ENCODE measurements around the gene SNTN. TPM values are rescaled to one million over a fixed set of nuclear protein-coding genes. Genes with fewer than 3 reads are reported as not detected.
"Not testable (repeated sequence)": the region's sequence is repeated elsewhere in the genome, so short reads cannot be mapped to it uniquely, and the experiment has no call there.

SNTN gene
- total RNA-seq: not detected
- long read RNA-seq, donor 1: 0 reads
- long read RNA-seq, donor 2: 0 reads

DNA sequence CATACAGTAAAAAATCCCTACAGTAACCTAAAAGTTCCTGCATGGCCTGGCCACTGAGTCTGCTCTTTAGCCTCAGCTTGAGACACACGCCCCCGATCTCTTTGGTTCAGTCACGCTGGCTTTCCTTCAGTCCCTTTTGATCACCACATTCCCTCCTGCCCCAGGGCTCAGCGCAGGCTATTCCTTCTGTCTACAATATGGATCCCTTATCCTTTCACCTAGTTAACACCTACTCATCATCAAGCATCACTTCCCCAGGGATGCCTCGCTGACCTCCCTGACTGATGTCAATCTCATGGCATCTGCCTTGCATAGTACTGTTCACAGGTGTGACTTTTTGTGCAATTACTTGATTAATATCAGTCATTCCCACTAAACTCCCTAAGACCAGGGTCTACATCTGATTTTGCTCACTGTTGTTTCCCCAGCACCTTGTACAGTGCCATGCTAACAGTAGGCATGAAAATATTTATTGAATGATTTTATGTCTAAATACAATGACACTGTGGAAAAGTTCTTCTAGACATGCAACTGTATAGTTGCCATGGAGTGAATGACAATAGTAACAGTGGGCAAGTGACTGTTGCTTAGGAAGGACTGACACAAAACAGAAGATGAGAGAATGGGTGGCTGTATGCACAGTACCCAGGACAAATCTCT is at the start of gene SNTN:
Gene SNTN (plus strand): TSS at position 610 of the 660 bp plus-strand sequence. CDS start 13 bp downstream, at position 623.
- no peak for DNase-seq (ENCODE audit: low spot score)
- intact Hi-C loops (cut with DNase I): no loop called here

DNA sequence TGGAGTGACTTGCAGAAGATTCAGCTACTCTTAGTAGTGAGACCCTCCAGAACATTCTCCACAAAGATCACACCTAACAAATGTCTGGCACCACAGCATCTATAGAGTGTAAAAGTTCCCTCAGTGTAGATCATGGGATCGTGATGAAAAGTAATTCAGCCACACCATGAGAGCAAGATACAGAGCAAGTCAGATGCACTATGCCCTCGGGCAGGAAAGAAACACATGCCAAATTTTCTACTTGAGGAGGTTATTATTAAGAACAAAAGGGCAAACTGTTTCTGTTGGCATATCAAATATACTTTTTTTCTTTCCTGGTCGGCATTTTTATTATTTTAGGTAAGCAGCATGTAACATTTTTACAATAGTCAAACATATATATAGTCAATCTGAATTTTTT is 44.8 kb upstream of the SNTN start:
- DNase-seq (ENCODE audit: low spot score): no peak
- intact Hi-C loops (cut with DNase I): no loop called here

DNA sequence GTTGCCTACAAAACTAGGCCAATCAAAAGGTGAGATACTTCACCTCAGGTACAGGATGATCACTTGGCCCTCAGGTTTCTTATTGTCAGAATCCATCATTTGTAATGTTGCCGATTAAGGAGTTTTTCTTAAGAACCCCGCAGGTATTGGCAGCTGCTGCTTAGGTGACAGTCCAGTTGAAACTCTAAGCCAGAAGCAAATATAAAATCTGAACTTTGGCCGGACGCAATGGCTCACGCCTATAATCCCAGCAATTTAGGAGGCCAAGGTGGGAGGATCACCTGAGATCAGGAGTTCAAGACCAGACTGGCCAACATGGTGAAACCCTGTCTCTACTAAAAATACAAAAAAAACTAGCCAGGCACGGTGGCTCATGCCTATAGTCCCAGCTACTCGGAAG is 43.1 kb upstream of the SNTN start:
- intact Hi-C loops (cut with DNase I): no loop called here
- DNase-seq (ENCODE audit: low spot score): no peak

DNA sequence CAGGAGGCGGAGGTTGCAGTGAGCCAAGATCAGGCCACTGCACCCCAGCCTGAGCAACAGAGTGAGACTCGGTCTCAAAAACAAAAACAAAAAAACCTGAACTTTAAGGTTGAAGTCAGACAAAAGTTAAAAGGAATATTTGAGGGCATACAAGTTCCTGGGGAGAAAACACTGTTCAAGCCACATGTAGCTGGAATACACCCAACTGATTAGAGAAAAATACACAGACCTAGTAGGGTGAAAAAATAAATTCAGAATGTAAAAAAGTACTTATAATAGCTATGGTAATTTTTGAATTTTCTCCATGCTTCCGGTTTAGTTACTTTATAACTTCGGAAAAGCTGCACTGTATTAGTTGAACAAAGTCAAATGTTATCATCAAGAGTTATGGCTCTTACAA is 42.6 kb upstream of the SNTN start:
- no peak for DNase-seq (ENCODE audit: low spot score)
- intact Hi-C loops (cut with DNase I): no loop called here

DNA sequence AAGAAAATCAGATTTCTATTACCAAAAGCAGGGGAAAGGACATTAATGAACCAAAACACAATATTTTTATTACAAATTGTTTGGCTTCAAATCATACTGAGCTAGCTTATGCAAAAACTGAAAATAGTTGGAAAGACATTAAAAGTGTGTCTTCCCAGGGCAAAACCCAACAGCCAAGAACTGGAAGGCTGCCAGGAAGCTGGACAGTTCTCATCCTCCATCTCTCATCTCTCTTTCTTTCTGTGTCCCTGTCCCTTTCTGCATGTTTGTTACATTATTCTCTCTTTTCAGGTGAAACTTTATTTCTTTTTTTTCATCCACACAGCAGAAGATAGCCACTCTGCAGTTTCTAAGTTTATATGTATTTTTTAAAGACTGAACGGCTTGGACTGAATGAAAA is 41.1 kb upstream of the SNTN start:
- no peak for DNase-seq (ENCODE audit: low spot score)
- intact Hi-C loops (cut with DNase I): no loop called here

DNA sequence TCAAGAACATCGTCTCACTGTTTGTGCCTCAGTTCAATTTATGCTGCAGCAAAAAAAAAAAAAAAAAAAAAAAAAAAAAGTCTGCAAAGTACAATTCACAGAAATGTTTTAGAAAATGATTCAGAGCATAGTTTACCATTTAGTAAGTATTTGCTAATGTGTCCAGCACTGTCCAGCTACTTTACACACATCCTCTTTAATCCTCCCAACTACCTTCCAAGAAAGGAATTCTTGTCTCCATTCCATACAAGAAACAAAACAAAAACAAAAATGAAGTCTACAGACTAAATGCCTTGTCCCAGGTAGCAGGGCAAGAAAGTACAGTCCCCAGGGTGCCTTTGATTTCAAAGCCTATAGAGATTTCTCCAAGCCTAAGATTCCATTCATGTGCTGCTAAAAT is 38.9 kb upstream of the SNTN start:
- no peak for DNase-seq (ENCODE audit: low spot score)
- intact Hi-C loops (cut with DNase I): no loop called here

DNA sequence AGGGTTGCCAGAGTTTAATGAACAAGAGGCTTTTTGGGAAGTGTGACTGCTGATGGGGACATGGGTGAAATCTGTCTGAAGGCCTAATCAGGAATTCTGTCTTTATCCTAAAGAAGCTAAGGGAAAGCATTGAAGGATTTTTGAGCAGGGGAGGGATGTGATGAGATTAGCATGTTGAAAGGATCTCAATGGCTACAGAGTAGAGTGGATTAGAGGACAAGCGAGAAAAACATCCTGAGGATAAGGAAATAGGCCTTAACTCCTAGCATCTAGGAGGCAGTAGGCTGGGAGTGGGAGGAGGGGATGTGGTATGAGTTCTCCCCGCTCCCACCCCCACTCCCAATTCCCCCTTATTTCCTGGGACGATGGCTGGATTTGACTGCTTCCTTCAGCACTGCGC is 35.1 kb upstream of the SNTN start:
- DNase-seq (ENCODE audit: low spot score): no peak

DNA sequence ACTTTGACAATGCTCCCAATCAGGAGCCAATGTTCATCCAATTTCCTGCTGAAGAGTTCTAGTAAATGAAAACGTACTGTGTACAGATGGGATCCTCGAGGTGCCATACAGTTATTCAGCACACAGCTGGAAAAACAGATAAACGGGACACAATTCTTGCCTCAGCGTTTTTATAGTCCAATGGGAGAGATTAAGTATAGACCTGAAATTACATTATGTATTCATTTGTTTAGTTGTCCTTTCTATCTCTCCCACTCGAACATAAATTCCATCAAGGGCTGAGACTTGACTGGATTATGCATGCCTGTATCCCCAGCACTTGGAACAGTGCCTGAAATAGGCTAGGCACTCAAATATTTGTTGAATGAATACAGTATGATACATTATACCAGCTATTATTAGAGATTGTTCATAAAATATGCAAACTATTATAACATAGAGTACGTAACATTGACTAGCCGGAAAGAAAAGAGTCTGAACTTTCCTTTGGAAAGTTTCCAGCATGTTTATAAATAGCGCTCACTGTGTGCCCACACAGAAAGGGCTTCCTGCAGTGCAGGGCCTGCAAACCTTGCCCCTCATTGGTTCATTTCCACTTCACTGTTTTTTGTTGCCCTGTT is 27.4 kb upstream of the SNTN start:
- no peak for DNase-seq (ENCODE audit: low spot score)
- intact Hi-C loops (cut with DNase I): no loop called here

More for the DNA sequence above, 35.1 kb upstream of the SNTN start:
- intact Hi-C loops (cut with DNase I): no loop called here

DNA sequence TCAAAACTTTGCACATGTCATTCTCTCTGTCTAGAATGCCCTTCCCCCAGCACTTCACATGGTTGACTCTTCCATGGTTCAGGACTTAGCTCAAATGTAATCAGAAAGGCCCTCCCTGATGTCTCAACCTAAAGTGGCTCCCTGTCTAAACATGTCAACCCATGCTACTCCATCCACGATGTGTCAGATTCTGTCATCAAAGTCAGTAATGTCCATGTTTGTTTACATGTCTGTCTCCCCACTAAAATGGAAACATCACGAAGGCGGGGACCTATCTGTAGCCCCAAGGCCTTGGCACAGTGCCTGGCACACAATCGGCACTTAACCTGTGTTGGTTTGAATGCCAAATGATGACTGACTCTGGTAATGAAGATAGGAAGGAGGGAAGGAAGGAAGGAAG is 20.8 kb upstream of the SNTN start:
- DNase-seq (ENCODE audit: low spot score): no peak
- intact Hi-C loops (cut with DNase I): no loop called here

DNA sequence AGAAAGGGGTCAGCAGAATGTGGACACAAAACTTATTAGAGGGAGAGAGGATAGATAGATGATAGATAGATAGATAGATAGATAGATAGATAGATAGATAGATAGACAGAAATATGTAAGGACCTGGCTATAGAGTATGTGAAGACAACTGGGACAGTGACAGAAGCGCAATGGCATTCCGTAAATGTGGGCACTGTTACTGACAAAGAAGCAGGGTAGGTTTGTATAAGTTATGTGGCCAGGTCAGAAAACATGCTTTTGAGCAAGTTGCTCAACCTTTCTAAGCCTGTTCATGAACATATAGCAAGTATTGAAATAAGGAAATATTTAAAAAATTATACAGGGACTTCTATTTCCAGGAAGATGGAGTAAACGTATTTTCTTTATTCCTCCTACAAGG is 17.3 kb upstream of the SNTN start:
- DNase-seq (ENCODE audit: low spot score): no peak
- intact Hi-C loops (cut with DNase I): no loop called here

DNA sequence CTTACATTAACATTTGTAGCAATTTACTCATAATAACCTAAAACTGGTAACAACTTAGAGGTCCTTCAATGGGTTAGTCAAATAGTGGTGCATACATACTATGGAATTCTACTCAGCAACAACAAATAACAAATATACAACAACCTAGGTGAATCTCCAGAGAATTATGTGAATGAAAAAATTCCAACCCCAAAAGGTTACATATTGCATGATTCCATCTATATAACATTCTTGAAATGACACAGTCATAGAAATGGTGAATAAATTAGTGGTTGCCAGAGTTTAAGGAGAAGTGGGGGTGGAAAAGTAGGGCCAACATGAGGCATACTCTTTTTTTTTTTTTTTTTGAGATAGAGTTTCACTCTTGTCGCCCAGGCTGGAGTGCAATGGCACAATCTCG is 12.7 kb upstream of the SNTN start:
- intact Hi-C loops (cut with DNase I): no loop called here
- no peak for DNase-seq (ENCODE audit: low spot score)

DNA sequence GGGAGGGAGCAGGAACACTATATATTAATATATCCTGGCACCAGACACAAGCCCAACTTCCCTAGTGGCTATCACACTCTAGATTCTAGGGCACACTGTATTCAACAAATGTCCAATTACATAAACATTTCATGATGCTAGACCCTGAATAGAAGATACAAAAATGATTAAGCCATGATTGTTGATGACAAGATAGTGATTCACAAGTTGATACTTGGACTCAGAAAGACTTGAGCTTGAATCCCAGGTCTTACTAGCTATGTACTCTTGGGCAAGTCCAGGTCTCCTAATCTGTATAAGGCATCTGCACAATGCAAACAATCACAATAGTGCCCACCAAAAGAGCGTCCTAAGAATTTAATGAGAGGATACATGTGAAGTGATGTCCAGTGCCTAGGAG is 10.0 kb upstream of the SNTN start:
- intact Hi-C loops (cut with DNase I): no loop called here
- no peak for DNase-seq (ENCODE audit: low spot score)

DNA sequence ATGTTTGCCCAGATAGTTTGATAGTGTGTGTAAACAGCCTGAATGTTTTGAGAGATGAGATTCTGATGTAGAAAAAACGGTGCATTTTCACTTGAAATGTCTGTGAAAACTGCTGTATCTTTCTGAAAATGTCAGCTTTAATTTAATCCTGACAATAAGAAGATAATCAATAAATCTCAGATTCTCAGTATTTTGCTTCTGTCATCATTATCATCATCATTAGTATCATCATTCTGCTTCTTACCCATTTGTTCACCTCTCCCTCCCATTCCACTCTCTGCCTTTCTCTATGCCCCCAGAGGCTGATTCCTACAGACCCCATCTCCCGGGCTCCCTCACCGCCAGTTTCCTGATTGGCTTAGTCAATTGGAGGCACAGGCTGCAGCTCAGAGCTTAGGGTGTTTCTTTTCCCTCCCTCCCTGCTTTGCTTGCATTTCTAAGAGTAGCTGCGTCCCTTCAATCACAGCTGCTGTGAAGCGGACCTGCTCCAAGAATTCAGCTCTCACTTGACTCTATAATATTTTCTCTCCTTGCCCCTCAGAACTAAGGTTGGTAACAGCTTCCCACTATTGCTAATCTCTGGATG is 8.2 kb upstream of the SNTN start:
- DNase-seq (ENCODE audit: low spot score): no peak
- intact Hi-C loops (cut with DNase I): no loop called here

DNA sequence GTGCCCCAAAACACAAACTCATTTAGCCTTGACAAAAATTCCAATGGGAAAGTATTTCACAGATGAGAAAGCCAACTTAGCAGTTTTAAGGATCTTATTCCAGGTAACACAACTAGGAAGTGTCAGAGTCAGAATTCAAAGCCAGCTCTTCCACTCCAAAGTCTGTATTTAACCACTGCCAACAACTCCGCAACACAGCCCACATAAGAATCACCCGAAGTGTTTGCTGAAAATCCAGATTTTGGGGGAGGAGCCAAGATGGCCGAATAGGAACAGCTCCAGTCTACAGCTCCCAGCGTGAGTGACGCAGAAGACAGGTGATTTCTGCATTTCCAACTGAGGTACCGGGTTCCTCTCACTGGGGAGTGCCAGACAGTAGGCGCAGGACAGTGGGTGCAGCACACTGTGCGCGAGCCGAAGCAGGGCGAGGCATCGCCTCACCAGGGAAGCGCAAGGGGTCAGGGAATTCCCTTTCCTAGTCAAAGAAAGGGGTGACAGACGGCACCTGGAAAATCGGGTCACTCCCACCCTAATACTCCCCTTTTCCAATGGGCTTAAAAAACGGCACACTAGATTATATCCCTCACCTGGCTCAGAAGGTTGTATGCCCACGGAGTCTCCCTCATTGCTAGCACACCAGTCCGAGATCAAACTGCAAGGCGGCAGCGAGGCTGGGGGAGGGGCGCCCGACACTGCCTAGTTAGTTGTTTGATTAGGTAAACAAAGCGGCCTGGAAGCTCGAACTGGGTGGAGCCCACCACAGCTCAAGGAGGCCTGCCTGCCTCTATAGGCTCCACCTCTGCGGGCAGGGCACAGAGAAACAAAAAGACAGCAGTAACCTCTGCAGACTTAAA is 7.3 kb upstream of the SNTN start:
- peak; percentile 69 for DNase-seq (ENCODE audit: low spot score)
- intact Hi-C loops (cut with DNase I): not testable (repeated sequence)

DNA sequence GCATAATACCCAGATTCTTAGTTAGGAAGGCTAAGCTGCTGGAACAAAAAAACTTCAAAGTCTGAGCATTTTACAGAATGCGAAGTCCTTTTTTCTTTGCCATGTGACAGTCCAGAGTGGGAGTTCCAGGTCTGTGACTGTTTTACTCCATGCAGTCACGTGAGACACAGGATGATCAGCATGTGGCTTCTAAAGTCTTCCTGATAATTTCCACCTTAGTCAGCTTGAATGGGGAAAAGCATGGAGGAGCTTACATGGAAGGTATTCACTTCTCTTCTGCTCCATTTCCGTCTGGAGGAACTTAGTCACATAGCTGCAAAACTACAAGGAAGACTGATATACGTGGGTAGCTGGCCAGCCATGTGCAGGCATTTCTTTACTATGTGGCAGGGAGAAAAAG is 1.7 kb downstream of the SNTN start:
- intact Hi-C loops (cut with DNase I): no loop called here
- no peak for DNase-seq (ENCODE audit: low spot score)

DNA sequence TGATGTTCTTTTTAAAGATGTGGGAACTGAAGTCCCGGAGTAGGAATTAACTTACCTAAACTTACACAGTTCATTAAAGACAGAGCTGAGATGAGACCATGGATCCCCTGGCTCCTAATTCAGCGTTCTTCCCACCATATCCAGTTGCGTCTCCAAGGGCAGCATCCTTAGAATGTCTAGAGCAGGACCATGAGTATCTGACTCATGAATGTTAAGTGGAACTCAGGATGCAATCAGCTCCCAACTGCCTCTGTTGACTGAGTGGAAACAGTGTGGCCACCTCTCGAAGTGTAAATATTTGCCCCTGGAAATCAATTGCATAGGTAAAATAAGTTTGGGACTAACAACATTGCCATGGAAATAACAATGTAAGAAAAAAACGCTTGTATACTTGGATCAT is 2.5 kb downstream of the SNTN start:
- no peak for DNase-seq (ENCODE audit: low spot score)
- intact Hi-C loops (cut with DNase I): no loop called here

DNA sequence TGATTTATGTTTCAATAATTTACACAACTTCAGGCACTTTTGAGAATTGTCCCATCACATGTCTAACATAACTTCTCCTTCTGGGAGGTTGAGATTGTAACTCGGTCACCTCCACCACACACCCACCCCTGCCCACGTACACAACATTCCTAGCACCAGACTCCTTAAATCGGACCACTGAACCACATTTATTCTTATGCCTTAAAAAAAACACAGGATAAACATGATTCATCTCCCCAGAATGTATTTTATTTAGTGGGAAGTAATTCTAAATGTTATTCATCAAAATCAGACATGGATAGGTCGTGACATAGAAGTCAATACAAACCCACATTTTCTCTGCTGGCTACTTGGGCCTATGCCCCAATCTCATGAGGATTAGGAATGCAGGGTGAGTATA is 3.0 kb downstream of the SNTN start:
- no peak for DNase-seq (ENCODE audit: low spot score)
- intact Hi-C loops (cut with DNase I): no loop called here

DNA sequence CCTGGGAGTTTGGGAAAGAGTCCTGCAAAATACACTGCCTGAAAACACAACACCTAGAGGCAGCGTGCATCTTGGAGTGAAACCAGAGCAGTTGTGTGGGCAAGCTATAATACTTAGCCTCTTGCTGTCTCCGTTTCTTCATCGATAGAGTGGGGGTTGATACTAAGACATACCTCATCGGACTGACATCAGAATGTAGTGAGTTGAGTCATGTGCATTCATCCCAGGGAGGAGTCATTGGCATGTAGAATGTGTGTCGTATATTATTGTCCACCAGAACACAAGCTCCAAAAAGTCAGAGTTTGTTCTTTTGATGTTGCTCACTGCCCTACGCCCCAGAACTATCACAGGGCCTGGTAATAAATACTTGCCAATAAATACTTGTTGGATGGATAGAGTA is 4.3 kb downstream of the SNTN start:
- intact Hi-C loops (cut with DNase I): no loop called here
- DNase-seq (ENCODE audit: low spot score): no peak

DNA sequence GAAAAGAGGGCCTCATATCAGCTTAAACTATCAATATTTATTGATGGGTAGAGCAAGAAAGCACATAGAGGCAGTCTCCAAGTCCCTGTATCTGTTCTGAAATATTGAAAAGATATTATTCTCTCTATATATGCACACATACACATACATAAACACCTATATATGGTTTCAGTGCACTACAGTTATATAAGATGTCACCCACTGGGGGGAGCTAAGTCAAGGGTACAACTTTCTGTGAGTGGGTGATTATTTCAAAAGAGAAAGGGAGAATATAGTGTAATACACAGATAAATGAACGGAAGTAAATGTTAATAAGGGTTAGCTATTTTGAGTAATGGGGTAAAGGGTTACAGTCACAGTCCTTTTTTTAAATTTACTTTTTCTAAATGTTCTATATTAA is 8.8 kb downstream of the SNTN start:
- intact Hi-C loops (cut with DNase I): no loop called here
- DNase-seq (ENCODE audit: low spot score): no peak

DNA sequence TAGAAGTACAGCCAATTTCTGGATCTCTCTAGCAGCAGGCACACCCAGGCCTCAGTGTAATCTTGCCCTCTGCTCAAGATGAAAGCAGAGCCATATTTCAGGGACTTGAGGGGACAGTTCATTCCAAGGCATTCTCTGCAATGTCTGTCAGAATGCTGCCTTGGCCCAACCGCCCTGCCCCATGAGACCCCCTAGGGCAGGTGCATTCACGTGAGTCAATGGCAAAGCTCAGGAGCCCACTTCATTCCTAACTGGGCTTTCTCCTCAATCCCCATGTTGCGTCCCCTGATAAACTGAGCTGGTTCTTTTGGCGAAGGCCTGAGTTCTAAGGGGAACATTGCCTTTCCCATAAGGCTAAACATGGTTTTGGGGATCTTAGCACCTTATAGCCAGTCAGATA is 9.5 kb downstream of the SNTN start:
- no peak for DNase-seq (ENCODE audit: low spot score)
- intact Hi-C loops (cut with DNase I): no loop called here
